Measurements from ENCODE around the gene SOD2.
"Not testable (repeated sequence)": the region's sequence is repeated elsewhere in the genome, so short reads cannot be mapped to it uniquely, and the experiment has no call there.

Gene SOD2

DNA sequence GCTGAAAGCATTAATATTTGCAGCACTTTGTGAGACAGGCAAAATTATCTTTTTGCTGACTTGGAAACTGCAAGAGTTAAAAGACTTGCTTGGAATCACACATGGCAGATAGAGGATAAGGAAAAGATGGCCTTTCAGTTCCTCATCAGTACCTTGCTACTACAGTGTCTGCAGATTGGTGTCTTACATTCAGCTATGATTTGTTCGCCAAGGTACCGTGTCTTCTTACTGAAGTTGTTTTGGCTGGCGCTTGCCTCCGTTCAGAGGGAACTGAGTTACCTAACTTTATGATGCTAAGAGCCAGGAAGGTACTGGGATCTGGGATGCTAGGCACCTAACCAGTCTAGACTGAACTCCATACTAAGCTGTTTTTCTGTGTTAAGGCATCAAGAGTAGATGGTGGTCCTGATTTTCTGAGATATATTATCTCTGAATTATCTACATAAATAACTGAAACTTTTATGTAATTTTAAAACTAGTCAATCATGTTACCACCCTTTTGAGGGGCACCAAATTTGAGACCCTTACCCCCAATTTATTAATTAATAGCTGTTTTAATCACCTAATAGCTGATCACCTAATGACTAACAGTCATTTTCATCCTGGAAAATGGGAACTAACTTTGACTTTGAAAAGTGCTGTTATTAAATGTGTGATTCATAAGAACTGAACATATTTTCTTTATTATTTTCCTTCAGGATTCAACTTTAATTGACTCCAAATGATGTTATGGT lies 36.7 kb upstream of the SOD2 start:
- DNase-seq (ENCODE audit: low read depth) = peak; percentile 37
- TF ChIP-seq MYC (IDR thresholded peaks at IDR 0.05; ENCODE audit: low read depth, low read length) = no peak
- TF ChIP-seq POLR2A (IDR thresholded peaks at IDR 0.05; ENCODE audit: extremely low read depth, insufficient read length) = no peak
- TF ChIP-seq, protein P1, sequence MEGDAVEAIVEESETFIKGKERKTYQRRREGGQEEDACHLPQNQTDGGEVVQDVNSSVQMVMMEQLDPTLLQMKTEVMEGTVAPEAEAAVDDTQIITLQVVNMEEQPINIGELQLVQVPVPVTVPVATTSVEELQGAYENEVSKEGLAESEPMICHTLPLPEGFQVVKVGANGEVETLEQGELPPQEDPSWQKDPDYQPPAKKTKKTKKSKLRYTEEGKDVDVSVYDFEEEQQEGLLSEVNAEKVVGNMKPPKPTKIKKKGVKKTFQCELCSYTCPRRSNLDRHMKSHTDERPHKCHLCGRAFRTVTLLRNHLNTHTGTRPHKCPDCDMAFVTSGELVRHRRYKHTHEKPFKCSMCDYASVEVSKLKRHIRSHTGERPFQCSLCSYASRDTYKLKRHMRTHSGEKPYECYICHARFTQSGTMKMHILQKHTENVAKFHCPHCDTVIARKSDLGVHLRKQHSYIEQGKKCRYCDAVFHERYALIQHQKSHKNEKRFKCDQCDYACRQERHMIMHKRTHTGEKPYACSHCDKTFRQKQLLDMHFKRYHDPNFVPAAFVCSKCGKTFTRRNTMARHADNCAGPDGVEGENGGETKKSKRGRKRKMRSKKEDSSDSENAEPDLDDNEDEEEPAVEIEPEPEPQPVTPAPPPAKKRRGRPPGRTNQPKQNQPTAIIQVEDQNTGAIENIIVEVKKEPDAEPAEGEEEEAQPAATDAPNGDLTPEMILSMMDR (IDR thresholded peaks at IDR 0.05; ENCODE audit: low read depth, low read length) = no peak
- TF ChIP-seq MAX (IDR thresholded peaks at IDR 0.05; ENCODE audit: low read depth, low read length) = no peak
- H3K4me3 ChIP-seq (ENCODE audit: low read depth, low read length) = peak overlapping the region; percentile 83

DNA sequence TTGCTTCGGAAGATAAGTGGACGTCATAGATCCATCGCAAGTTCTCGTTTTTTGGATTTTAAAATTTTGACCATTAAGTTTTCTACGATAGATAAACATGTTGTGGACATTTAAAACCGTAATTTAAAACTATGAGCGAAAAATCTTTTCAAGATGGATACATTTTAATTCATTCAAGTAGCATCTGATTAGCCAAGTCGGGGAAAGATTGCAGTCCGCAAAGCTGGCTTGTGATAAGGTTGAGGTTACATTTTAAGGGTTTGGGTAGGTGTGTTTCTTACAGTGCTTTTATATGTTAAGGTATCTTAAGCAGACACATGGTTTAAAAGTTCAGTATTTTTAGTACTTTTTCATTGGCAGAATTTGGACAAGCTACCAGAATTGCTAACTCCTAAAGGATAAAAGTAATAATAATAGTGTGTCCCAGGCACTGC lies 35.5 kb upstream of the SOD2 start:
- peak overlapping the region; percentile 83 for H3K4me3 ChIP-seq (ENCODE audit: low read depth, low read length)
- TF ChIP-seq, protein P1 (IDR thresholded peaks at IDR 0.05; ENCODE audit: low read depth, low read length) = no peak
- TF ChIP-seq MAX (IDR thresholded peaks at IDR 0.05; ENCODE audit: low read depth, low read length) (no peak), POLR2A (IDR thresholded peaks at IDR 0.05; ENCODE audit: extremely low read depth, insufficient read length) (no peak), MYC (IDR thresholded peaks at IDR 0.05; ENCODE audit: low read depth, low read length) (no peak)
- DNase-seq (ENCODE audit: low read depth) = no peak

DNA sequence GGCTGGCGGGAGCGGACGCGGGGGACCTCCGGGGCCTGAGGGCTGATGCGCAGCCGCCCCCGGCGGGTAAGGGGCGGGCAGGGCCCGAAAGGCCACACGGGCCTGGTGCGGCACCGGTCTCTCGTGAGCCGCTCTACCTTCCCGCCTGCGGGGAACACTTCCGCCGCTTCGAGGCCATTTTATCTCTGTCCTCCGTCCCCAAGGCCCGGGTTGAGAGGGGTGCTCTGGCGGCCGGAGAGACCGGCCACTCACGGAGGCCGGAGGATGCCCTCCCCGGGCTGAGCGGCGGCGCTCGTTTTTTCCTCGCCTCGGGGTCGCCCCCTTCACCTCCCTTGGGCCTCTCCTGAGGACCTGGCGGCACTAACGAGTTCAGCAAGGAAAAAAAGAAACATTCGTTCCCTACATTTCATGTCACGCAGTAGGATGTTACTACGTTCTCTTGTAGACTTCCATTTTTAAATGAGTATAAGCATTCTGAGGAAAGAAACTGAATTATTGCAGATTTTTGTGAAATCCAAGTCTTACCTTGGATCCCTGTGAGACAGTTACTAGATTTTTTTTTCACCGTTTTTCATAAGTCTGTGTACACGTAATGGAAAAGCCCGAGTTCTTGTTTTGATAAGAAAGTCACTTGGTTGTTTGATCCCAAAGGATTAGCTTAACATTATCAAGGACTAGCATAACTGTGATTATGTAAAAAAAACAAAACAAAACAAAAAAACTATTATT lies 34.8 kb upstream of the SOD2 start:
- peak overlapping the region; percentile 83 for H3K4me3 ChIP-seq (ENCODE audit: low read depth, low read length)
- peak; percentile 77 for DNase-seq (ENCODE audit: low read depth)
- TF ChIP-seq POLR2A (IDR thresholded peaks at IDR 0.05; ENCODE audit: extremely low read depth, insufficient read length) = no peak
- peak; percentile 44; the same call in 1 of the 2 replicates for TF ChIP-seq MYC (IDR thresholded peaks at IDR 0.05; ENCODE audit: low read depth, low read length)

- peak; percentile 95 for TF ChIP-seq MAX (IDR thresholded peaks at IDR 0.05; ENCODE audit: low read depth, low read length)
- peak; percentile 80 for TF ChIP-seq POLR2A (IDR thresholded peaks at IDR 0.05; ENCODE audit: extremely low read depth, insufficient read length)
- TF ChIP-seq MYC (IDR thresholded peaks at IDR 0.05; ENCODE audit: low read depth, low read length) = peak; percentile 97
- TF ChIP-seq, protein P1 (IDR thresholded peaks at IDR 0.05; ENCODE audit: low read depth, low read length) = no peak
- DNase-seq (ENCODE audit: low read depth) = peak; percentile 99
- H3K4me3 ChIP-seq (ENCODE audit: low read depth, low read length) = peak within 1 kb of the TSS; percentile 97
These were observed 34.1 kb upstream of the SOD2 start, which contains the start of gene WTAP for GRCh38 chr6:159726918-159727716. Gene WTAP, plus strand, starts transcription at chr6:159727506. Its CDS starts 8,760 bp downstream, at chr6:159736266.

- TF ChIP-seq POLR2A (IDR thresholded peaks at IDR 0.05; ENCODE audit: extremely low read depth, insufficient read length) (no peak), MYC (IDR thresholded peaks at IDR 0.05; ENCODE audit: low read depth, low read length) (no peak)
- no peak for DNase-seq (ENCODE audit: low read depth)
- peak overlapping the region; percentile 97 for H3K4me3 ChIP-seq (ENCODE audit: low read depth, low read length)
These were observed 33.3 kb upstream of the SOD2 start for GRCh38 chr6:159726255-159726917.

- H3K4me3 ChIP-seq (ENCODE audit: low read depth, low read length) = peak overlapping the region; percentile 97
These were observed 32.2 kb upstream of the SOD2 start for GRCh38 chr6:159725208-159725607.

GRCh38 chr6:159724778-159725177 lies 31.7 kb upstream of the SOD2 start:
- TF ChIP-seq MAX (IDR thresholded peaks at IDR 0.05; ENCODE audit: low read depth, low read length) = no peak
- TF ChIP-seq POLR2A (IDR thresholded peaks at IDR 0.05; ENCODE audit: extremely low read depth, insufficient read length) = no peak
- TF ChIP-seq MYC (IDR thresholded peaks at IDR 0.05; ENCODE audit: low read depth, low read length) = no peak
- TF ChIP-seq, protein P1 (IDR thresholded peaks at IDR 0.05; ENCODE audit: low read depth, low read length) = no peak
- no peak for DNase-seq (ENCODE audit: low read depth)
- no peak overlapping the region for H3K4me3 ChIP-seq (ENCODE audit: low read depth, low read length)

More at GRCh38 chr6:159725208-159725607, 32.2 kb upstream of the SOD2 start:
- DNase-seq (ENCODE audit: low read depth) = not testable (repeated sequence)

All from NB4 (cell line).